GM18499 (cell line): ENCODE measurements around the gene ANKRD31.
"Not testable (repeated sequence)": the region's sequence is repeated elsewhere in the genome, so short reads cannot be mapped to it uniquely, and the experiment has no call there.

Experiments
- ATAC-seq: cut with Tn5 transposase; IDR thresholded peaks from one replicate; pipeline ENCODE4 v1.9.1; 2021; ENCODE audit warnings: moderate number of reproducible peaks; ENCODE audit not compliant: insufficient read depth, unreplicated experiment

The ANKRD31 gene, protein sequence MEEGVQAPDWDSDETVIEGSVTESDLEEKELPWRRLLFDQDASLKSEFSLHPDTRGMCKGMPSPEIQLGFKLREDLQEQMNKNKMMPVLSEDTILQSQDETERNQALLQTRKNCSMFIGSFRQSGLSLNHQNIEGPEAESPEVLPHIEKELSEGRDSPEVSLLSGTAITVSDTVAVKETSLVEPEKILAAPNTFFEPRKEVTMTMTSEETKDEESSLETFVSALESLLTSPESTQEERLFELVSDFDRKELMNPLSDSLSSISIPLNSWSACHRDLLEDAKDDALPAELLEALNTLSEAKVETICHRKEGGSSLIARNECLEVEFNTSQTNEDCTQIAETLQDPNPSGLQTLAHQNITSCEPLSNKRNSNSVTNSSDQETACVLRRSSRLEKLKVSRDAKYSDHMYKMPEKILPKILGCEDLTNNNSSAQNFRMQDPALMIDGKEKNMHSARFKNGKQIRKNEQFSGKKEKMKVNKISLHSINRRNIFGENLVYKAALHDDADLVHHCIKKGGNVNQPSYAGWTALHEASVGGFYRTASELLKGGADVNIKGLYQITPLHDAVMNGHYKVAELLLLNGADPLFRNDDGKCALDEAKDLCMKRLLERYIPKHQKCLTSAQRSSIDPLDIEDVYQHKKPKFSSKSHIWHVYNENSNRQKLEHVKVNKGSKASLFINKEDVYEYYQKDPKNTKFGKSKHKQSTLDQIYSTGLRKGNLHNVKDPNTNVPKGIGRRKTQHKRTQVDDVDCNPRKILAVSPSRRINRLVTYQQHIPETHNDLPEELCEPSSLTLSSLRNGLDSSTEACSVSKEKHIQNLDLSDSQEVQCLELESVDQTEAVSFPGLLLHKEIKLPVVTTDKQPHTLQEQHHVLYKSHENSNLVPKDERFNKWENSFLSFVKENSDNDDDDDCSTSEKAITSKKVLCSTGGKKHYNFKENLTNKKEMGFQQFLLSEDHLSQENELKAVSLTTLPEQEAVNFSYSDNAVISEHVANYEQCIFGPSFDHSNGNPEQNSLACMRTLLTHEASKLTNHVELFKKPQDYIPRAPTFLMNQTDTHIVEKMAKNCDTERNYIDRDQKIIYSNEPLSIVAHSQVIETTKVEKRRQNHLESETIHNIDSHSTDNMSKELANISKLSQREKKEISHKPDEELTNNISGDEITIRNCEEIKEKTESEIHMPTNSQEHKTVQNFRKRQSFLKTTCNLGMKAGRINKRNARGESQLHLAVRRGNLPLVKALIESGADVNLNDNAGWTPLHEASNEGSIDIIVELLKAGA (N-terminal part only)

DNA sequence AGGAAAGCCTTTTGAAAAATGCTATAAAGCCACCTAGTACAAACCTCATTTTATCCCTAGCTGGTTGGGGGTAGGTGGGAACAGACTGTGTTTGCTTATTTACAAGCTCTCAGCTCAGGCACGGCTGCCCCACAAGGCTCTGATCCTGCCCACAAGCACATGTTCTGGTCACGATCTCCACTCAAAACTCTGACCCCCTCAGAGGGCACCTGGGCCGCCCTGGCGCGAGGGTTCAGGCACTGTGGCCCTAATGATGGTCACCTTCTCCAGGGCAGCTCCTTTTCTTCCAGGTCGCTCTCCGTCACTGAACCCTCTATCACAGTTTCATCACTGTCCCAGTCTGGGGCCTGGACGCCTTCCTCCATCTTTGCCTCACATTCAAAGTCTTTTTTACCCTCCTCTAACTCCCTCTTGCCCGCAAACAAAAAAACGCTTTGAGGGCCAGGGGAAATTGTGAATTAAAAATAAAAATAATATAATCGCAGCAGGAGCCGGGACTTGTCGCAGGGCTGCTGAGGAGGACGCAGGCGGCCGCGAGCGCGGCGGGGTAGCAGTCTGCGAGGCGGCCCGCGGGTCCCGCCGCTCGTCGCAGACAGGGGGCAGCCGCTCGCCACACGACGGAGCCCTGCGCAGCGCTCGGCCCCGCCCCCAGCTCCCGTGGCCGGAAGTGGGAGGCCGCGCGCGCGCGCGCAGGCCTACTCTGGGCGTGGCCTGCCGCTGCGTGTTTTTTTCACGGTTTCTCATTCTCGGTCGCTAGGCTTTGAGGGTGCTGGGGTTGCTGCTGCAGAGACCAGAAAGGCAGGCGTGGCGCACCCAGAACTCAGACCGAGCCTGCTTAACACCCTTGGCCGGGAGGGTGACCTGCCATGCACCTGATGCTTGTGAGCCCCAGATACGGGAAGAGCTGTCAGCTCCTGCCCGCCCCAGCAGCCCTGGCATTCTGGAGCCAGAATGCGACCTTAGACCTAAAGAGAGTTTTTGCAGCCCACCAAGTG lies at the start of gene ANKRD31:
Gene ANKRD31, minus strand, starts transcription at position 557 of the 995 bp plus-strand sequence. Its CDS starts 192 bp downstream, at position 365.
- no peak for ATAC-seq

DNA sequence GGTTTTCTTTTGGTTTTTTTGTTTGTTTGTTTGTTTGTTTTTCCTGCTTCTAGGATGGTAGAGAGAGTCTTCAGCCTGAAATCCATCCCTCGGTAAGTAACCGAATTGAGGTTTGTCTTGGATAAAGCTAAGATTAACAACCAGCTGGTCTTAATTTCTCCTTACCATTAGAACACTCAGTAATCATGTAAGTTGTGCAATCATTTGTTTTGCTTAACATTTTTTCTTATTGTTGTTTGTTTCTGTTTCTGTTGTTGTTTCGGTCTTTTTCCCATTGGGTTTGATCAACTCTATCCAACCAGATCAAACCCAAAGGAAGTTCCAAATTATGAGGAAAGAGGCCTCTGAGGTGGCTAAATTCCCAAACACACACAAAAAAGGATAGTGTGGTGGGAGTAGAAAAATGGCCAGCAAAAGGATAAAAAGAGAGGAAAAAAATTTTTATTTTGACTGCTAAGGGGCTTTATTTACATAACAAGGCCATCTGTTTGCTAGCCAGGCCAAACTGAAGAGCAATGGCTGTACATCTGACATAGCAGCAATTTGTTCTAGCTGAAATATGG lies 49.6 kb upstream of the ANKRD31 start:
- ATAC-seq, result no peak

DNA sequence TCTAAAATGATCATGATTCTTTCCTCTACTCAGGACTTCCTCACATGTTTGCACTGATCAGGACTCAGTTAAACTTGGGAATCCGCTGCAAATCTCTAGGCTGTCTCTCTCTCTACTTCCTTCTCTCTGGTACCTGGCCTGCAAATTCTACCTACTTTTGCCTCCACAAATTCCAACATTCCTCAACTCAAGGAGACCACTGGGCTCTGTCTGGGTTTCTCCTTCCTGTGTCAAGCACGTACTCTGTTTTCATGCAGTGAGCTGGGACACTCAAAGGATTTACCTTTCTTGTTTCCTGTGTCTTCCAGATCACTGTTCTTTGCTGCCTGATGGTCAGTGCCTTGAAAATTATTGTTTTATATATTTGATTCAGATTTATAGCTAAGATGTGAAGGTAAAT lies 45.9 kb upstream of the ANKRD31 start:
- ATAC-seq, result no peak

DNA sequence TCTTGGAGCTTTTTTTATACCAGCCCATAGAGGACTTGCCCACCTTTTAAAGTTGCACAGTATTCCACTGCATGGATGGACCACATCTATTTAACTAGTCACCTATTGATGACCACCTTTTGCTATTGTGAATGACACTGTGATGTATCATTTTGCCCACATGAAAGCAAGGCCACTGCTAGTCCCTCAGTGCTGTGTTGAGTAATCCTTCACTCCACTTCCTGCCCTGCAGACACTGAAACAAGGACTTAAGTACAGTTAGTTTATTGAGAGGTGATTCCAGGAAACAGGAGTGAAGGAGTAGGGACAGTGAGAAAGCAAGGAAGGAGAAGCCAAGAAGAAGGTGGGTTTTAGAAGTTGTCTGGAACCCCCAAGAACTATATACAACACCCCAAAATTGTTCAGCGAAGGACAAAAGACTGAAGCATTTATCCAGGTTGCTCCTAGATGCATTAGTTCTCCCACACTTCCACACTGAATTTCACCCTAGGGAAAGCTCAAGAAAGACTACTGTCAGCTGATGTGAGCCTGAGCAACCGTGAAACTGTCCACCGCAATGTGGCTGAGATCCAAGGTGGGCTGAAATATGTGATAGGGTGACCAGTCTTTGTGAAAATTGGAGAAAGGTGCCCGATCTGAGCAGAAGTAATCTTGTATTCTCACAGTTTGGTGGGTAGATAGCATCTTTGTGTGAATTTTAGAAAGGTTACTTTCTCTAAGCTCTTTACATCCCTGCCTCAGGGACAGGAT lies 45.2 kb upstream of the ANKRD31 start:
- no peak for ATAC-seq

DNA sequence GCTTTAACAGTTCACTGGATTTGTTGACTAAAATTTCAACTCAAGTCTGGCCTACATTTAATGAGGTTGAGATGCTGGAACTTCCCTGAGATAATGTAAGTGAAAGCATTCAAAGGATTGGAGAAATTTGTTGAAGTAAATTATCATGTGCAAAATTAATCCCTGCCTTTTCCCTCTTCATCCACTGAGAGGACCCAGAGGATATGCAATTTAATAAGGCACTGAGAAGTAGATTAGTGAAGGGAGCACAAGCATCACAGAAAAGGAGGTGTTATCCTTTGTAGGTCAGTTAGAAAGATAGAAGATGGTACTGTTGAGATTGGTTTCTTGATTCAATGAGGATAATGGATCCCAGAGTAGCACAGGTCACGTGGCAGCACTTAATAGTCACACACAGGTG lies 42.6 kb upstream of the ANKRD31 start:
- ATAC-seq, result no peak

DNA sequence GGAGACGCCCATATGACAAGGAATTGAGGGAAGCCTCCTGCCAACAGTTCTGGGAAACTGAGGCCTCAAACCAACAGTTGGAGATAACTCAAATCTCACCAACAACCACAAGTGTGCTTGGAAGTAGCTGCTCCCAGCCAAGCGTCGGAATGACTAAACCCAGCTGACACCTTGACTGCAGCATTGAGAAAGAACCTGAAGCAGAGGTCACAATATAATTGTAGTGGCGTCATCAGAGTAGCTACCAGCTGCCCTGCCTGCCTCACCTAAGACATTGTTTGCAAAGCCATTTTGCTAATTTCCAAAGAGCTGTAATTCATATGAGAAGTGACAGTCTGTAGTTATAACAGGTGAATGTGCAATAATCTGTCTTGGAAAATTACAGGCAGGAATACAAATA lies 40.8 kb upstream of the ANKRD31 start:
- ATAC-seq, result no peak

DNA sequence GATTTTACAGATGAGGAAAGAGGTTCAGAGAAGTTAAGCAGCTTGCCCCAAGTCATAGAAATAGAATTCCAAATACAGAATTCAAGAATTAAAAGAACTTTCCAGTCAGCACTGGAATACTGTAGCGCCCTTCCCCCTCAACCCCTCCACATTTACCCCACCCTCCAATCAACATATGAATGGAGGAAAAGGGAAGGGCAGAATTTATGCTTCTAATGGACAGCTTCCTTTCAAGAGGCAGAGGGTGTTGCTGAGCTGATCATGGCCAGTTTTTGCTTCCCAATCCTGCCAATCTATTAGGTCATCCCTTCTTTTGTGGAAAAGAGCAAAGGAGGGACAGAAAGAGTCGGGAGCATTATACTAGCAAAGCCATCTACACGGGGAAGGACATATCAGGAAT lies 39.1 kb upstream of the ANKRD31 start:
- no peak for ATAC-seq

DNA sequence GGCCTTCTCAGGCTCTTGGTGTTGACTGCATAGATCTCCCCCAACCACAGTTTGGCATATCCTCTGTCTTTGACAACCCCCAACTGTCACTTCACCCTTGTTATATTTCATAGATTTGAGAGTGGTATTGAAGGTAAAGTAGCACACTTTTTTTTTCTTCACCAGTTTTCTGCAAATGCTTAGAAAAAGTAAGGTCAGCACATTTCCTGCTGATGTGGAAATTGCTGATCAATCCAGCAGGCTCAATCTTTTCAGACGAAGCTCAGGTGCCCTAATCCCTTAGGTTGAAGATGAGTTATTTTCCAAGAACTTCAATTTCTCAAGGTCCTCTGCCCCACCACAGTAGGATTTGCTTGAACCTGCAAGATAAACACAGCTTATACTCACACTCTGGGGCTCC lies 38.5 kb upstream of the ANKRD31 start:
- ATAC-seq, result no peak

DNA sequence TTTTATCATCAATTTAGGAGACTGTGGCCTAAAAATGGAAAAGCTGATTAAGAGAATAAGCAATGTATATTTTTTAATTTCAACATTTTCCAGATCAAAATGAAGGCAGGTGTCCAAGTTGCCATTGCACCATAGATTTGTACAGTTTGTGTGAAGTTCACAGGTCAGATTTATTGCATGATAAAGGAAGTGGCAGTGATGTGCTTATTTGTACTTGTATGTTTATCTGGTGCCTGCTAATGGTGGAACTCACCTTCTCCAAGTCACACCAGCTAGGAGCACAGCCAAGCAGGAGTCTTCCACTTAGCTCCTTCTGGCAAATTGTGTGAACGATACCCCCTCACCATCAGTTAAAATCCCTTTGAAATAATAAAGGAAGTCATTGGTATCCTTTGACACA lies 37.8 kb upstream of the ANKRD31 start:
- no peak for ATAC-seq

DNA sequence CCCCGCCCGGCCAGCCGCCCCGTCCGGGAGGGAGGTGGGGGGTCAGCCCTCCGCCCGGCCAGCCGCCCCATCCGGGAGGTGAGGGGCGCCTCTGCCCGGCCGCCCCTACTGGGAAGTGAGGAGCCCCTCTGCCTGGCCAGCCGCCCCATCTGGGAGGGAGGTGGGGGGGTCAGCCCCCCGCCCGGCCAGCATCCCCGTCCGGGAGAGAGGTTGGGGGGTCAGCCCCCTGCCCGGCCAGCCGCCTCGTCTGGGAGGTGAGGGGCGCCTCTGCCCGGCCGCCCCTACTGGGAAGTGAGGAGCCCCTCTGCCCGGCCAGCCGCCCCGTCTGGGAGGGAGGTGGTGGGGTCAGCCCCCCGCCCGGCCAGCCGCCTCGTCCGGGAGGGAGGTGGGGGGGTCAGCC lies 33.9 kb upstream of the ANKRD31 start:
- not testable (repeated sequence) for ATAC-seq

DNA sequence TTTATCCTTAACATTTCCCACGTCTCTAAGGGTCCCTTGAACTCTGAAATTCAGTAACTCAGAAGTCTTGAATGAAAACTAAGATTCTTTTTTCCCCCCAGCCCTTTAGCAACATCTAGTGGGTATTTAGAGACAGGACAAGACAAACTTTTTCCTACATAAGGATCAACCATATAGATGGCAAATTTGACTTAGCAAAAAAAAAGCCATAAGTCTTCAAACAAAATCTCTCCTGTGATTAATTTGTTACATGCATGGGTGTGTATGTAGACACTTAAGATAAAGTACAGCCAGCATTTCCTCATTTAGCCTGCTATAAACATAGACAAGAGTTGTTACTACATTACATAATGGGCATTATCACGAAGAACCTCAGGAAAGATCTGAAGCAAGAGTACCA lies 29.1 kb upstream of the ANKRD31 start:
- ATAC-seq, result no peak

DNA sequence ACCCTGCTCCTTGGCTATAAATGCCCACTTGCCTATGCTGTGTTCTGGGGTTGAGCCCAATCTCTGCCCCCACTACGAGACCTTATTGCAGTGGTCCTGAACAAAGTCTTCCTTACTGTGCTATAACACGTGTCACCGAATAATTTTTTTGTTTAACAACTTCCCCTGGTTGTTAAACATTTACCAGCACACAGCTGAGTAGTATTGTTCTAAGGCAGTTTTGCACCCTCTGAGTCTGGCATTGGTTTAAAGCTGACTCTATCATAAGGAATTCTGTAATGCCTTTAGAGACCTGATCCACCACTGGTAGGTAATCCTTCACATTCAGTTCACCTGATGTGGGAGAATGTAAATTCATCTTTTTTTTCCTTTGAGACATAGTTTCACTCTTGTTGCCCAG lies 25.6 kb upstream of the ANKRD31 start:
- no peak for ATAC-seq

DNA sequence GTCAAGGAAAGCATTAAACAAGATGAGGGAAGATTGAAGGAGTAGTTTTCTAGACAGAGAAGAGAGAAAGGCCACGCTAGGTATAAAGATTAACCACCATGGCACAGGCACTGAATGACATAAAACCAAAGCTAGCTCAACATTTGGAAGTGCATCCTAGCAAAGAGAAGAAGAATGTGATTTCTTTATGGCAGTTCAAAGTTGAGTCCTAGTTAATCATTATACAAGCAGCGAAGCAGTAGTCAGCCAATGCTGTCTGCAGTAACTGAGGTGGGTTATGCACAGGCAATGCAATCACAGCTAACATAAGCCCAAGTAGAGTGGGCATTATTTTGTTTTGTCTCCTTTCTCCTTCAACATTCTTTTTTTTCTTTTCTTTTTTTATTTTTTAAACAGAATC lies 24.0 kb upstream of the ANKRD31 start:
- ATAC-seq, result no peak

DNA sequence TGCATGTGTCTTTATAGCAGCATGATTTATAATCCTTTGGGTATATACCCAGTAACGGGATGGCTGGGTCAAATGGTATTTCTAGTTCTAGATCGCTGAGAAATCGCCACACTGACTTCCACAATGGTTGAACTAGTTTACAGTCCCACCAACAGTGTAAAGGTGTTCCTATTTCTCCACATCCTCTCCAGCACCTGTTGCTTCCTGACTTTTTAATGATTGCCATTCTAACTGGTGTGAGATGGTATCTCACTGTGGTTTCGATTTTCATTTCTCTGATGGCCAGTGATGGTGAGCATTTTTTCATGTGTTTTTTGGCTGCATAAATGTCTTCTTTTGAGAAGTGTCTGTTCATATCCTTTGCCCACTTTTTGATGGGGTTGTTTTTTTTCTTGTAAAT lies 13.8 kb upstream of the ANKRD31 start:
- ATAC-seq, result not testable (repeated sequence)

DNA sequence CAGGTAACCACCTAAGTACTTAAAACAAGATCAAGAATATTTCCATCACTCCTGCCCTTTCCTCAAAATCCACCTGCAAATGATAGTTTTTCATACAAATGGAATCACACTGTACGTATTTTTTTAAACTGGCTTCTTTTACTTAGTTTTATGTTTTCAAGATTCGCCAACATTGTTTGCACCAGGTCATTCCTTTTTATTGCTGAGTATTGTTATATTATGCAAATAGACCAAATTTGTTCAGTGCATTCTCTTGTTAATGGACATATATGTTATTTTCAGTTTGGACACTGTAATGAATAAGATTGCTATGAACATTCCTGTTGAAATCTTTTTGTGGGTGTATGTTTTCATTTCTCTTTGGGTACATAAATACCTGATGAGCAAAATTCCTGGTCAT lies 8.3 kb upstream of the ANKRD31 start:
- no peak for ATAC-seq

DNA sequence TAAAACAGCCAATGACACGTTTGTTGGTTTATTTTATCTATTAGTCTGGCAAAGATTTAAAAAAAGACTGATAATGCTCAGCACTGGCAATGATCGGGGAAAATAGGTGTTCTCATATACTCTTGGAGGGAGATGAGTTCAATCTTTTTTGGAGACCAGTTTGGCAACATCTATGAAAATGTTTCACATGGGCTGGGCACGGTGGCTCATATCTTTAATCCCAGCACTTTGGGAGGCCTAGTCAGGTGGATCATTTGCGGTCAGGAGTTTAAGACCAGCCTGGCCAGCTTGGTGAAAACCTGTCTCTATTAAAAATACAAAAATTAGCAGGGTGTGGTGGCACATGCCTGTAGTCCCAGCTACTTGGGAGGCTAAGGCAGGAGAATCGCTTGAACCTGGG lies 6.8 kb upstream of the ANKRD31 start:
- no peak for ATAC-seq

DNA sequence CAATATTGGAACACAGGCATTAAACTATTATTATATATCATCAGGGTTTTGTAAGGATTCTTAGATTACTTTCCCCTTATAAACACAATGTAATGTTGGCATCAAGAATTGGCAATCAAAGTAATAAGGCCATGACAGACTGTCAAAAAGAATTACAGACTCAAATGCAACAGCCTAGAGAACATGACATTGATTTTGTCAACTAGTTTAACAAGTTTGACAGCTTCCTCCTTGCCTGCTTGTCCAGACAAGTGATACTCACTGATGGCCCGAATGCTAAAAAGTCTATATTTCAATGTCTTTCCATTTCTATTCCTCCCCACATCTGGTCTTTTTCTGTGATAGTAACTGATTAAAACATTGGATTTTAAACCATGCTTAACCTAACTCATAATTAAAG lies 6.4 kb upstream of the ANKRD31 start:
- no peak for ATAC-seq

DNA sequence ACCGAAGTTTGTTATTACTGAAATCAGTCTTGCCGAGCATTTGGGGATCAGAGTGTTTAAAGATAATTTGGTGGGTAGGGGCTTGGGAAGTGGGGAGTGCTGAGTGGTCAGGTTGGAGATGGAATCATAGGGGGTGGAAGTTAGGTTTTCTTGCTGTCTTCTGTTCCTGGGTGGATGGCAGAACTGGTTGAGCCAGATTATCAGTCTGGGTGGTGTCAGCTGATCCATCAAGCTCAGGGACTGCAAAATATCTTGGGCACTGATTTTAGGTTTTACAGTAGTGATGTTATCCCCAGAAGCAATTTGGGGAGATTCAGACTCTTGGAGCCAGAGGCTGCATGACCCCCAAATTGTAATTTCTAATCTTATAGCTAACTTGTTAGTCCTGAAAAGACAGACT lies 5.4 kb upstream of the ANKRD31 start:
- ATAC-seq, result no peak

DNA sequence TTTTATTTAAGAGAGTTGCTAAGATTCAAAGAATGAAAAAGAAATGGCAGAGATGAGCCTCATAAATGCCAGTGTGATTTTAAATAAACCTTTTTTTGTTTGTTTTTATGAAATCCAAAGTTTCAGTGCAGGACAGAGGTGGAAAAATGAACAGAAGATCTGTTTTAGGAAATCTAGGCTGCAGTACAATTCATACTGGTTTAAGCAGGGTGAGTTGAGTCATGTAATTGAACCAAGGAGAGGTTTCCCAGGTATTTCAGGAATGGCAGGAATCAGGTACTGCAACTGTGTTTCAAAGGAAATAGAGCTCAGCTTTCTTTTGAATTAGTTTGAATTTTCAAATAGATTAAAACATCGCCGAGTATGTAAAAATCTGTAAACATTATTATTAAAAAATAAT lies 3.0 kb upstream of the ANKRD31 start:
- no peak for ATAC-seq
